ENCODE measurements around the gene LRRTM4. TPM values are rescaled to one million over a fixed set of nuclear protein-coding genes. Genes with fewer than 3 reads are reported as not detected.

LRRTM4 gene
- total and polyA plus RNA-seq, 2 of the 13 experiments (the other 11 are each of a cell fraction or from before 2014, with no cell fraction given) = 1.2 TPM

DNA sequence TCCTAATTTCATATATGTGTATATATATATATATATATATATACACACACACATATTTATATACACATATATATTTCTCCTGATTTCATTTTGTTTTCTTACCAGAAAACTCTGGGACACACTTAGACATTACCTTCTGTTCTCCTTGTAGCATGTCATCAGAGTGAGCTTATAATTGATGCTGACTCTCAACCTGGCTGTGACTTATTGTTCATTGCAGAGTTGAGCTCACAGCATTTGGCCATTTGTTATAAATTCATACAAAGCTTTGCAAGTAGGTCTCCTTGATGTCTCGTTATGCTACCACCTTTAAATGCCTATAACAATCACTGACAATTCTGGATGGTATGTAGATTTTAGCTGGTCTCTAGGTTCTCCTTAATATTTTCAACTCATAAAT, 314.8 kb downstream of the LRRTM4 start:
- DNase-seq (ENCODE audit: low spot score) = no peak
- WGBS (ENCODE audit: low lambda C conversion rate) = 0% methylated on average over 1 of the region's 1 CpG
- Histone ChIP-seq H3K36me3 (replicated peaks in 1 of 2; ENCODE audit: control insufficient read depth in 1 of 2, insufficient read depth in 2 of 2, low read length in 2 of 2) (no peaks in the 10 kb centered on the region), H3K79me2 (ENCODE audit: insufficient read depth, low read length) (no peaks in the 10 kb centered on the region), H2AFZ (ENCODE audit: low read length) (no peak overlapping the region), H4K20me1 (ENCODE audit: insufficient read depth, low read length) (no peaks in the 10 kb centered on the region), H3K27me3 (ENCODE audit: control insufficient read depth in 1 of 2, insufficient read depth in 2 of 2, low read length in 2 of 2) (no peaks in the 10 kb centered on the region), H3K9ac (ENCODE audit: insufficient read depth, low read depth, low read length) (no peak overlapping the region), H3K4me3 (replicated peaks in 1 of 3; ENCODE audit: insufficient read depth in 1 of 3, low read depth in 2 of 3, low read length in 3 of 3) (no peak overlapping the region), H3K27ac (ENCODE audit: extremely low read length, insufficient read depth, low read length) (no peak overlapping the region), H3K4me1 (ENCODE audit: insufficient read depth, low read length) (no peaks in the 10 kb centered on the region), H3K9me3 (ENCODE audit: low read length) (no peaks in the 10 kb centered on the region), H3K4me2 (ENCODE audit: low read depth, low read length) (no peak overlapping the region)
- ATAC-seq = no peak
- no peak for FAIRE-seq
- no peak for TF ChIP-seq RFX3 (CRISPR knock-in tag; IDR thresholded peaks at IDR 0.05)
- TF ChIP-seq ZBTB1 (CRISPR knock-in tag; IDR thresholded peaks at IDR 0.05; ENCODE audit: borderline replicate concordance) = no peak
- no peak for TF ChIP-seq MAFK (conservative IDR thresholded peaks at IDR 0.05 in 1 of 2, IDR thresholded peaks at IDR 0.05 in 1 of 2; ENCODE audit: low read length in 2 of 2)
- no peak for TF ChIP-seq ARNTL (CRISPR knock-in tag; IDR thresholded peaks at IDR 0.05)
- no peak for TF ChIP-seq ZNF841 (CRISPR knock-in tag; IDR thresholded peaks at IDR 0.05; ENCODE audit: borderline replicate concordance)
- POLR2A ChIA-PET = no interaction called here
- CTCF ChIA-PET (ENCODE audit: low intra/inter-chr PET ratio, low total read pairs) = no interaction called here
- no TSS peak for BruUV-seq (replicated peaks)
- in situ Hi-C loops (cut with HindIII; ENCODE audit: extremely low pct_ligation_motif_present, low pct_unique_long_range_greater_than_20kb) = no loop called here
- intact Hi-C loops (cut with micrococcal nuclease; ENCODE audit: unreplicated experiment) = no loop called here

DNA sequence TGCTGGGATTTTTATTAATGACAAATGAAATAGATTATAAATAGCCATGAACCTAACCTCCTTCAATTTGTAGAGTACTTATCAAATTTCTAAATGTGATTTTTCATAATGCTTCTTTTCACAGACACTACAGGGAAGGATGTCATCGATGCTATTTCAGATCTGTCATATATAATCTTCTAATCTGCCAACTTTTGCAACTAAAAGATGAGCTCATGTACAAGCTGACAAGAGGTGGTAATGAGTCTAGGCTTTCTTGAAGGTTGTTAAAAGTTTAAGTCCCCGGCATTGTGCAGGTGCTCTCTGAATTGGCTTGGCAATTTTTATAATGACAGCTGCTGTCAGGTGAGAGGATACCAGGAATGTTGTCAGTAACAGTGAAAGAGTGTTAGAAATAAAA, 320.4 kb downstream of the LRRTM4 start:
- no peaks in the 10 kb centered on the region for H3K27me3 ChIP-seq (ENCODE audit: control insufficient read depth in 1 of 2, insufficient read depth in 2 of 2, low read length in 2 of 2)
- H3K36me3 ChIP-seq (replicated peaks in 1 of 2; ENCODE audit: control insufficient read depth in 1 of 2, insufficient read depth in 2 of 2, low read length in 2 of 2) = no peaks in the 10 kb centered on the region
- no peaks in the 10 kb centered on the region for H4K20me1 ChIP-seq (ENCODE audit: insufficient read depth, low read length)
- ATAC-seq = no peak
- in situ Hi-C loops (cut with HindIII; ENCODE audit: extremely low pct_ligation_motif_present, low pct_unique_long_range_greater_than_20kb) = no loop called here
- POLR2A ChIA-PET = no interaction called here
- no peaks in the 10 kb centered on the region for H3K79me2 ChIP-seq (ENCODE audit: insufficient read depth, low read length)
- DNase-seq (ENCODE audit: low spot score) = no peak
- H3K4me2 ChIP-seq (ENCODE audit: low read depth, low read length) = no peak overlapping the region
- no peaks in the 10 kb centered on the region for H3K4me1 ChIP-seq (ENCODE audit: insufficient read depth, low read length)
- no peak overlapping the region for H3K9ac ChIP-seq (ENCODE audit: insufficient read depth, low read depth, low read length)
- CTCF ChIA-PET (ENCODE audit: low intra/inter-chr PET ratio, low total read pairs) = no interaction called here
- H3K9me3 ChIP-seq (ENCODE audit: low read length) = no peaks in the 10 kb centered on the region
- H3K27ac ChIP-seq (ENCODE audit: extremely low read length, insufficient read depth, low read length) = no peak overlapping the region
- no peak overlapping the region for H2AFZ ChIP-seq (ENCODE audit: low read length)
- BruUV-seq (replicated peaks) = no TSS peak
- no peak for FAIRE-seq
- intact Hi-C loops (cut with micrococcal nuclease; ENCODE audit: unreplicated experiment) = no loop called here
- 1% methylated on average over 2 of the region's 2 CpGs for WGBS (ENCODE audit: low lambda C conversion rate)
- no peak overlapping the region for H3K4me3 ChIP-seq (replicated peaks in 1 of 3; ENCODE audit: insufficient read depth in 1 of 3, low read depth in 2 of 3, low read length in 3 of 3)
- no peak for TF ChIP-seq ZNF230 (CRISPR knock-in tag; IDR thresholded peaks at IDR 0.05)
- TF ChIP-seq SRSF9 (IDR thresholded peaks at IDR 0.05; ENCODE audit: borderline replicate concordance, insufficient read depth, low read depth, low read length, poor library complexity, severe bottlenecking) = no peak
- no peak for TF ChIP-seq CEBPB (IDR thresholded peaks at IDR 0.05; ENCODE audit: borderline replicate concordance, low read depth, low read length)
- no peak for TF ChIP-seq RBFOX2 (IDR thresholded peaks at IDR 0.05; ENCODE audit: low read depth, low read length)
- TF ChIP-seq RFX3 (CRISPR knock-in tag; IDR thresholded peaks at IDR 0.05) = no peak
- TF ChIP-seq, protein P1, sequence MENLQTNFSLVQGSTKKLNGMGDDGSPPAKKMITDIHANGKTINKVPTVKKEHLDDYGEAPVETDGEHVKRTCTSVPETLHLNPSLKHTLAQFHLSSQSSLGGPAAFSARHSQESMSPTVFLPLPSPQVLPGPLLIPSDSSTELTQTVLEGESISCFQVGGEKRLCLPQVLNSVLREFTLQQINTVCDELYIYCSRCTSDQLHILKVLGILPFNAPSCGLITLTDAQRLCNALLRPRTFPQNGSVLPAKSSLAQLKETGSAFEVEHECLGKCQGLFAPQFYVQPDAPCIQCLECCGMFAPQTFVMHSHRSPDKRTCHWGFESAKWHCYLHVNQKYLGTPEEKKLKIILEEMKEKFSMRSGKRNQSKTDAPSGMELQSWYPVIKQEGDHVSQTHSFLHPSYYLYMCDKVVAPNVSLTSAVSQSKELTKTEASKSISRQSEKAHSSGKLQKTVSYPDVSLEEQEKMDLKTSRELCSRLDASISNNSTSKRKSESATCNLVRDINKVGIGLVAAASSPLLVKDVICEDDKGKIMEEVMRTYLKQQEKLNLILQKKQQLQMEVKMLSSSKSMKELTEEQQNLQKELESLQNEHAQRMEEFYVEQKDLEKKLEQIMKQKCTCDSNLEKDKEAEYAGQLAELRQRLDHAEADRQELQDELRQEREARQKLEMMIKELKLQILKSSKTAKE (CRISPR knock-in tag; IDR thresholded peaks at IDR 0.05; ENCODE audit: borderline replicate concordance) = no peak
- no peak for TF ChIP-seq NCOA2 (CRISPR knock-in tag; IDR thresholded peaks at IDR 0.05)
- TF ChIP-seq, protein P2, sequence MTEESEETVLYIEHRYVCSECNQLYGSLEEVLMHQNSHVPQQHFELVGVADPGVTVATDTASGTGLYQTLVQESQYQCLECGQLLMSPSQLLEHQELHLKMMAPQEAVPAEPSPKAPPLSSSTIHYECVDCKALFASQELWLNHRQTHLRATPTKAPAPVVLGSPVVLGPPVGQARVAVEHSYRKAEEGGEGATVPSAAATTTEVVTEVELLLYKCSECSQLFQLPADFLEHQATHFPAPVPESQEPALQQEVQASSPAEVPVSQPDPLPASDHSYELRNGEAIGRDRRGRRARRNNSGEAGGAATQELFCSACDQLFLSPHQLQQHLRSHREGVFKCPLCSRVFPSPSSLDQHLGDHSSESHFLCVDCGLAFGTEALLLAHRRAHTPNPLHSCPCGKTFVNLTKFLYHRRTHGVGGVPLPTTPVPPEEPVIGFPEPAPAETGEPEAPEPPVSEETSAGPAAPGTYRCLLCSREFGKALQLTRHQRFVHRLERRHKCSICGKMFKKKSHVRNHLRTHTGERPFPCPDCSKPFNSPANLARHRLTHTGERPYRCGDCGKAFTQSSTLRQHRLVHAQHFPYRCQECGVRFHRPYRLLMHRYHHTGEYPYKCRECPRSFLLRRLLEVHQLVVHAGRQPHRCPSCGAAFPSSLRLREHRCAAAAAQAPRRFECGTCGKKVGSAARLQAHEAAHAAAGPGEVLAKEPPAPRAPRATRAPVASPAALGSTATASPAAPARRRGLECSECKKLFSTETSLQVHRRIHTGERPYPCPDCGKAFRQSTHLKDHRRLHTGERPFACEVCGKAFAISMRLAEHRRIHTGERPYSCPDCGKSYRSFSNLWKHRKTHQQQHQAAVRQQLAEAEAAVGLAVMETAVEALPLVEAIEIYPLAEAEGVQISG (CRISPR knock-in tag; IDR thresholded peaks at IDR 0.05) = no peak
- TF ChIP-seq JDP2 (CRISPR knock-in tag; IDR thresholded peaks at IDR 0.05; ENCODE audit: borderline replicate concordance) = no peak
